ENCODE data around the gene CDC73.

DNA sequence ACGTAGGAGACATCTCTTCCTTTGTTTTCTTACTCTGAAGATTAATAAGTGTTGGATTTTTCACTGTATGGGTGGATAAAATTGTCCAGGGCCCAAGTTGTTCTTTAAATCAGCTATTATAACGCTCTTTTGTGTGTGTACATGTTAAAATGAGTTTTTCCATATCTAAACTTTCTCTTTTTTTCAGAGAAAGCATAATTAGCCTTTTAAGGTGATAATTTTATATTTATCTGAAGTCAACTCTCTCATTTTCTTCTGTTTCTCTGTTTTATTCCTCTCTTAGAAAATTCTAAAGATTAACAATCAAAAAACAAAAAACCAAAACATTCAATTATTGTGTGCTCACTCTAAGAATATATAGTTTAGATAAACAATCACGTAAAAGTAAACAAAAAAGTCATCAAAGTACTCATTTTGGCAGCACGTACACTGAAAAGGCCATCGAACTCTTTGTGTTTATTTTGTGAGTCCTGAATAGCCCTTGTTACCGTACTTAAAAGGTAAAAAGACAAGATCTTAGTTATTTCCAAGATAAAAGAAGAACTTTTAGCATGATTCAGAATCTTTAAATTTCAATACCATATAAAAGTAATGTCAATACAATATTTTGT is 7.2 kb upstream of the CDC73 start:
- no peak for TF ChIP-seq POLR2AphosphoS5 (IDR thresholded peaks at IDR 0.05)
- no peak for TF ChIP-seq POLR2A (IDR thresholded peaks at IDR 0.05)
- TF ChIP-seq, protein P1, sequence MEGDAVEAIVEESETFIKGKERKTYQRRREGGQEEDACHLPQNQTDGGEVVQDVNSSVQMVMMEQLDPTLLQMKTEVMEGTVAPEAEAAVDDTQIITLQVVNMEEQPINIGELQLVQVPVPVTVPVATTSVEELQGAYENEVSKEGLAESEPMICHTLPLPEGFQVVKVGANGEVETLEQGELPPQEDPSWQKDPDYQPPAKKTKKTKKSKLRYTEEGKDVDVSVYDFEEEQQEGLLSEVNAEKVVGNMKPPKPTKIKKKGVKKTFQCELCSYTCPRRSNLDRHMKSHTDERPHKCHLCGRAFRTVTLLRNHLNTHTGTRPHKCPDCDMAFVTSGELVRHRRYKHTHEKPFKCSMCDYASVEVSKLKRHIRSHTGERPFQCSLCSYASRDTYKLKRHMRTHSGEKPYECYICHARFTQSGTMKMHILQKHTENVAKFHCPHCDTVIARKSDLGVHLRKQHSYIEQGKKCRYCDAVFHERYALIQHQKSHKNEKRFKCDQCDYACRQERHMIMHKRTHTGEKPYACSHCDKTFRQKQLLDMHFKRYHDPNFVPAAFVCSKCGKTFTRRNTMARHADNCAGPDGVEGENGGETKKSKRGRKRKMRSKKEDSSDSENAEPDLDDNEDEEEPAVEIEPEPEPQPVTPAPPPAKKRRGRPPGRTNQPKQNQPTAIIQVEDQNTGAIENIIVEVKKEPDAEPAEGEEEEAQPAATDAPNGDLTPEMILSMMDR (IDR thresholded peaks at IDR 0.05), result no peak

Data from suprapubic skin (tissue), 4 donors.